ENCODE results near the gene DERL2. TPM values are rescaled to one million over a fixed set of nuclear protein-coding genes. Genes with fewer than 3 reads are reported as not detected.

The DERL2 gene
- total and polyA plus RNA-seq, 9 of the 15 experiments (the other 6 are each of a cell fraction or from before 2014, with no cell fraction given), result 11.5 to 105 (median 30.7) TPM

DNA sequence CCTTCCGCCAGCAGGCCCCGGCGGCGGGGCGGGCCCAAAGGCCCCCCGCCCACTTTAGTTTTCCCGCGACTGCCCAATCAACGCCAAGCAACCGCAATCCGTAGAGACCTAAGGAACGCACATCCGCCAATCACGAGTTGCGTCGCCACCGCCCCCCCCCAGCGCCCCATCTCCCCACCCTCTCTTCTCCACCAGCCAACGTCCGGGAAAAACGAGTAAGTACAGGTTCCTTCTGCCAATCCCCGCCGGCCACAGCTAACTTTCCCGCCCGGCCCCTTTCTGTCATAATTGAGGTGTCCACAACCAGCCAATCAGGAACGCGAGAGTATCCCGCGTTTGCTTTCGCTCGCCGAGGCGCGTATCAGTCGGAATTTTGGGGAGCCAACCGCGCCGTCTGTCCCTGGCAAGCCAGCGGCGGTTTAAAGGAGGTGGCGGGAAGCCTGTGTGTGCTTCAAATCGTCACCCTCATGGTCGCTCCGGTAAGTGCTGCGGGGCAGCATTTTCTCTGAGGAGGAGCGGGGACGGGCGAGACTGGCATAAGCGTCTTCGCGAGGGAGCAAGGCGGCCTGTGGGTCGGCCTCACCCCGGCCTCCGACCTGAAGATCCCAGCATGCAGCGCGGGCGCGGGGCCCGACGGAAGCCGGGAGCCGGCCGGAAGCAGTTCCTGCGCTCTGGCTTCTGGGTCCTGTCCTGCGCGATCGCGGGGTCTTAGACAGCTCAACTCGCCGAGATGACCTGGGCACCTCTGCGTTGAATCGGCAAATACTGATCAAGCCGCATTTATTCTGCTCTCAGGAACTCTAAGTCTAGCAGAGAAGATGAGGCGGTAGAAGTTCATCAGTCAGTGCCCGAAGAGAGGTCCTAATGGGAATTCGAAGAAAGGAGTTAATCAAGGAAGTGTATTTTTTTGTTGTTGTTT, 487 bp upstream of the DERL2 start, which contains the start of gene MIS12 (continued):
- TF ChIP-seq, protein P1, sequence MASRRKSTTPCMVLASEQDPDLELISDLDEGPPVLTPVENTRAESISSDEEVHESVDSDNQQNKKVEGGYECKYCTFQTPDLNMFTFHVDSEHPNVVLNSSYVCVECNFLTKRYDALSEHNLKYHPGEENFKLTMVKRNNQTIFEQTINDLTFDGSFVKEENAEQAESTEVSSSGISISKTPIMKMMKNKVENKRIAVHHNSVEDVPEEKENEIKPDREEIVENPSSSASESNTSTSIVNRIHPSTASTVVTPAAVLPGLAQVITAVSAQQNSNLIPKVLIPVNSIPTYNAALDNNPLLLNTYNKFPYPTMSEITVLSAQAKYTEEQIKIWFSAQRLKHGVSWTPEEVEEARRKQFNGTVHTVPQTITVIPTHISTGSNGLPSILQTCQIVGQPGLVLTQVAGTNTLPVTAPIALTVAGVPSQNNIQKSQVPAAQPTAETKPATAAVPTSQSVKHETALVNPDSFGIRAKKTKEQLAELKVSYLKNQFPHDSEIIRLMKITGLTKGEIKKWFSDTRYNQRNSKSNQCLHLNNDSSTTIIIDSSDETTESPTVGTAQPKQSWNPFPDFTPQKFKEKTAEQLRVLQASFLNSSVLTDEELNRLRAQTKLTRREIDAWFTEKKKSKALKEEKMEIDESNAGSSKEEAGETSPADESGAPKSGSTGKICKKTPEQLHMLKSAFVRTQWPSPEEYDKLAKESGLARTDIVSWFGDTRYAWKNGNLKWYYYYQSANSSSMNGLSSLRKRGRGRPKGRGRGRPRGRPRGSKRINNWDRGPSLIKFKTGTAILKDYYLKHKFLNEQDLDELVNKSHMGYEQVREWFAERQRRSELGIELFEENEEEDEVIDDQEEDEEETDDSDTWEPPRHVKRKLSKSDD (conservative IDR thresholded peaks at IDR 0.05; ENCODE audit: low read length), result no peak
- TF ChIP-seq ZNF57 (CRISPR knock-in tag; IDR thresholded peaks at IDR 0.05) (no peak), YY1 (IDR thresholded peaks at IDR 0.05; ENCODE audit: borderline replicate concordance in 1 of 3, control insufficient read depth in 1 of 3, extremely low read depth in 1 of 3, insufficient read depth in 3 of 3, insufficient read length in 1 of 3, insufficient replicate concordance in 2 of 3, low read depth in 1 of 3, low read length in 2 of 3) (peak in 1 of 3 experiments; percentile 52), PML (IDR thresholded peaks at IDR 0.05; ENCODE audit: low read length) (peak; percentile 75; the same call in 1 of the 2 replicates), FOXM1 (IDR thresholded peaks at IDR 0.05; ENCODE audit: low read depth) (peak; percentile 13; the same call in 1 of the 2 replicates), FOXM1 (CRISPR knock-in tag; IDR thresholded peaks at IDR 0.05; ENCODE audit: low read depth) (no peak), ZNF3 (CRISPR knock-in tag; IDR thresholded peaks at IDR 0.05) (no peak), ZNF644 (tag; IDR thresholded peaks at IDR 0.05; ENCODE audit: low read depth) (no peak), POLR2AphosphoS2 (IDR thresholded peaks at IDR 0.05; ENCODE audit: low read length) (no peak), ZNF511 (CRISPR knock-in tag; IDR thresholded peaks at IDR 0.05) (peak; percentile 81), SRSF3 (IDR thresholded peaks at IDR 0.05; ENCODE audit: insufficient read depth, low read length) (no peak), EP400 (IDR thresholded peaks at IDR 0.05) (peak; percentile 97), POLR2AphosphoS5 (IDR thresholded peaks at IDR 0.05; ENCODE audit: control insufficient read depth, insufficient read depth, low read depth, low read length) (peak; percentile 81), SAP30 (IDR thresholded peaks at IDR 0.05; ENCODE audit: borderline replicate concordance, insufficient read depth, low read depth, low read length, poor library complexity, severe bottlenecking) (peak; percentile 75), SRSF1 (IDR thresholded peaks at IDR 0.05; ENCODE audit: low read depth, low read length) (no peak), POLR2A (conservative IDR thresholded peaks at IDR 0.05) (peak; percentile 97)
- TF ChIP-seq, protein P2, sequence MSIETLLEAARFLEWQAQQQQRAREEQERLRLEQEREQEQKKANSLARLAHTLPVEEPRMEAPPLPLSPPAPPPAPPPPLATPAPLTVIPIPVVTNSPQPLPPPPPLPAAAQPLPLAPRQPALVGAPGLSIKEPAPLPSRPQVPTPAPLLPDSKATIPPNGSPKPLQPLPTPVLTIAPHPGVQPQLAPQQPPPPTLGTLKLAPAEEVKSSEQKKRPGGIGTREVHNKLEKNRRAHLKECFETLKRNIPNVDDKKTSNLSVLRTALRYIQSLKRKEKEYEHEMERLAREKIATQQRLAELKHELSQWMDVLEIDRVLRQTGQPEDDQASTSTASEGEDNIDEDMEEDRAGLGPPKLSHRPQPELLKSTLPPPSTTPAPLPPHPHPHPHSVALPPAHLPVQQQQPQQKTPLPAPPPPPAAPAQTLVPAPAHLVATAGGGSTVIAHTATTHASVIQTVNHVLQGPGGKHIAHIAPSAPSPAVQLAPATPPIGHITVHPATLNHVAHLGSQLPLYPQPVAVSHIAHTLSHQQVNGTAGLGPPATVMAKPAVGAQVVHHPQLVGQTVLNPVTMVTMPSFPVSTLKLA (conservative IDR thresholded peaks at IDR 0.05), result peak; percentile 50 to 71
- TF ChIP-seq, protein P3, sequence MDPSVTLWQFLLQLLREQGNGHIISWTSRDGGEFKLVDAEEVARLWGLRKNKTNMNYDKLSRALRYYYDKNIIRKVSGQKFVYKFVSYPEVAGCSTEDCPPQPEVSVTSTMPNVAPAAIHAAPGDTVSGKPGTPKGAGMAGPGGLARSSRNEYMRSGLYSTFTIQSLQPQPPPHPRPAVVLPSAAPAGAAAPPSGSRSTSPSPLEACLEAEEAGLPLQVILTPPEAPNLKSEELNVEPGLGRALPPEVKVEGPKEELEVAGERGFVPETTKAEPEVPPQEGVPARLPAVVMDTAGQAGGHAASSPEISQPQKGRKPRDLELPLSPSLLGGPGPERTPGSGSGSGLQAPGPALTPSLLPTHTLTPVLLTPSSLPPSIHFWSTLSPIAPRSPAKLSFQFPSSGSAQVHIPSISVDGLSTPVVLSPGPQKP (CRISPR knock-in tag; IDR thresholded peaks at IDR 0.05), result no peak
- TF ChIP-seq, protein P4, sequence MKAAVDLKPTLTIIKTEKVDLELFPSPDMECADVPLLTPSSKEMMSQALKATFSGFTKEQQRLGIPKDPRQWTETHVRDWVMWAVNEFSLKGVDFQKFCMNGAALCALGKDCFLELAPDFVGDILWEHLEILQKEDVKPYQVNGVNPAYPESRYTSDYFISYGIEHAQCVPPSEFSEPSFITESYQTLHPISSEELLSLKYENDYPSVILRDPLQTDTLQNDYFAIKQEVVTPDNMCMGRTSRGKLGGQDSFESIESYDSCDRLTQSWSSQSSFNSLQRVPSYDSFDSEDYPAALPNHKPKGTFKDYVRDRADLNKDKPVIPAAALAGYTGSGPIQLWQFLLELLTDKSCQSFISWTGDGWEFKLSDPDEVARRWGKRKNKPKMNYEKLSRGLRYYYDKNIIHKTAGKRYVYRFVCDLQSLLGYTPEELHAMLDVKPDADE (conservative IDR thresholded peaks at IDR 0.05; ENCODE audit: control insufficient read depth, low read depth, low read length), result no peak
